ENCODE data around the gene PBX3. TPM values are rescaled to one million over a fixed set of nuclear protein-coding genes. Genes with fewer than 3 reads are reported as not detected.

Gene PBX3
- total RNA-seq, 4 donors from 2014 or later = 25.7 to 71.5 (median 45.1) TPM

DNA sequence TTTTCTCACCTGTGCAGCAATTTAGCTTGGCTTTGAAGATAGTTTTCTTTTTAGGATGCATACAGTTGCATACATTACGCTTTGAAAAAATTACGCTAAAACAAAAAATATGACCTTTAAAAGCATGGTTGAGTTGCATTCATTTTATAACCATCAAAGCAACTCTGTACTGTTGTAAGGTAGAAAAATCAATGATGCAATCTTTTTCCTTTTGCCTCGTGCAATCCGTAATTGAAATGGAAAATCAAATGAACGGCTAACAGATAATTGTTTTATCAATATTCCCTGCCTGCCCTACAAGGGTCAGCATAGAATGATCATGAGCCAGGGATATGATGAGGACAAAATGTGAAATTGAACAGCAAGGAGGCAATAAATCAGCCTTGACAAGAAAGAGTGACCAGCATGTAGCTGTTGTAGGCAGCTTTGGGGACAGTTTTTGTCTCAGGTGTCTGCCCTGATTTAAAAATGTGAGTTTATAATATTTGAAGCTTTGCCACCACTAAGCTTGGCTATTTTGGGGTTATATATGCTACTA lies 98.2 kb downstream of the PBX3 start:
- Histone ChIP-seq H3K9me3 (no peaks in the 10 kb centered on the region), H3K27ac (no peak overlapping the region), H3K4me3 (no peak overlapping the region), H3K27me3 (no peaks in the 10 kb centered on the region), H3K4me1 (peaks cover 2% of the 10 kb centered on the region), H3K36me3 (no peaks in the 10 kb centered on the region)
- DNase-seq (ENCODE audit: low spot score in 2 of 2) = no peak
- WGBS = 92% methylated on average over 5 of the region's 5 CpGs
- TF ChIP-seq POLR2AphosphoS5 (IDR thresholded peaks at IDR 0.05) = no peak
- TF ChIP-seq, protein P1, sequence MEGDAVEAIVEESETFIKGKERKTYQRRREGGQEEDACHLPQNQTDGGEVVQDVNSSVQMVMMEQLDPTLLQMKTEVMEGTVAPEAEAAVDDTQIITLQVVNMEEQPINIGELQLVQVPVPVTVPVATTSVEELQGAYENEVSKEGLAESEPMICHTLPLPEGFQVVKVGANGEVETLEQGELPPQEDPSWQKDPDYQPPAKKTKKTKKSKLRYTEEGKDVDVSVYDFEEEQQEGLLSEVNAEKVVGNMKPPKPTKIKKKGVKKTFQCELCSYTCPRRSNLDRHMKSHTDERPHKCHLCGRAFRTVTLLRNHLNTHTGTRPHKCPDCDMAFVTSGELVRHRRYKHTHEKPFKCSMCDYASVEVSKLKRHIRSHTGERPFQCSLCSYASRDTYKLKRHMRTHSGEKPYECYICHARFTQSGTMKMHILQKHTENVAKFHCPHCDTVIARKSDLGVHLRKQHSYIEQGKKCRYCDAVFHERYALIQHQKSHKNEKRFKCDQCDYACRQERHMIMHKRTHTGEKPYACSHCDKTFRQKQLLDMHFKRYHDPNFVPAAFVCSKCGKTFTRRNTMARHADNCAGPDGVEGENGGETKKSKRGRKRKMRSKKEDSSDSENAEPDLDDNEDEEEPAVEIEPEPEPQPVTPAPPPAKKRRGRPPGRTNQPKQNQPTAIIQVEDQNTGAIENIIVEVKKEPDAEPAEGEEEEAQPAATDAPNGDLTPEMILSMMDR (IDR thresholded peaks at IDR 0.05) = no peak
- TF ChIP-seq POLR2A (IDR thresholded peaks at IDR 0.05) = no peak
- no peak for TF ChIP-seq EP300 (IDR thresholded peaks at IDR 0.05)

GRCh38 chr9:125847735-125848134 lies 100.6 kb downstream of the PBX3 start:
- H3K27ac ChIP-seq = no peak overlapping the region
- H3K36me3 ChIP-seq = no peaks in the 10 kb centered on the region
- H3K9me3 ChIP-seq = no peaks in the 10 kb centered on the region
- no peaks in the 10 kb centered on the region for H3K27me3 ChIP-seq
- TF ChIP-seq EP300 (IDR thresholded peaks at IDR 0.05) (no peak), POLR2A (IDR thresholded peaks at IDR 0.05) (no peak), POLR2AphosphoS5 (IDR thresholded peaks at IDR 0.05) (no peak)
- TF ChIP-seq, protein P1 (IDR thresholded peaks at IDR 0.05) = no peak
- peaks cover 19% of the 10 kb centered on the region for H3K4me1 ChIP-seq
- H3K4me3 ChIP-seq = no peak overlapping the region
- DNase-seq (ENCODE audit: low spot score in 2 of 2) = no peak
- WGBS = 100% methylated on average over 2 of the region's 2 CpGs

- no peaks in the 10 kb centered on the region for H3K36me3 ChIP-seq
- H3K9me3 ChIP-seq = no peaks in the 10 kb centered on the region
- H3K27ac ChIP-seq = no peak overlapping the region
- peaks cover 27% of the 10 kb centered on the region for H3K4me1 ChIP-seq
- no peak overlapping the region for H3K4me3 ChIP-seq
- H3K27me3 ChIP-seq = no peaks in the 10 kb centered on the region
- WGBS = 85% methylated on average over 3 of the region's 3 CpGs
- no peak for DNase-seq (ENCODE audit: low spot score in 2 of 2)
- TF ChIP-seq POLR2AphosphoS5 (IDR thresholded peaks at IDR 0.05) = no peak
- TF ChIP-seq, protein P1 (IDR thresholded peaks at IDR 0.05) = no peak
- TF ChIP-seq EP300 (IDR thresholded peaks at IDR 0.05) = no peak
- no peak for TF ChIP-seq POLR2A (IDR thresholded peaks at IDR 0.05)
These were observed 103.0 kb downstream of the PBX3 start for GRCh38 chr9:125850106-125850632.

GRCh38 chr9:125850763-125851162 lies 103.6 kb downstream of the PBX3 start:
- no peak for DNase-seq (ENCODE audit: low spot score in 2 of 2)
- no peaks in the 10 kb centered on the region for H3K27me3 ChIP-seq
- H3K9me3 ChIP-seq = no peaks in the 10 kb centered on the region
- H3K4me1 ChIP-seq = peaks cover 31% of the 10 kb centered on the region
- TF ChIP-seq POLR2A (IDR thresholded peaks at IDR 0.05) (no peak), EP300 (IDR thresholded peaks at IDR 0.05) (no peak), POLR2AphosphoS5 (IDR thresholded peaks at IDR 0.05) (no peak)
- TF ChIP-seq, protein P1 (IDR thresholded peaks at IDR 0.05) = no peak
- WGBS = 29% methylated on average over 1 of the region's 1 CpG
- no peak overlapping the region for H3K4me3 ChIP-seq
- no peak overlapping the region for H3K27ac ChIP-seq
- no peaks in the 10 kb centered on the region for H3K36me3 ChIP-seq

DNA sequence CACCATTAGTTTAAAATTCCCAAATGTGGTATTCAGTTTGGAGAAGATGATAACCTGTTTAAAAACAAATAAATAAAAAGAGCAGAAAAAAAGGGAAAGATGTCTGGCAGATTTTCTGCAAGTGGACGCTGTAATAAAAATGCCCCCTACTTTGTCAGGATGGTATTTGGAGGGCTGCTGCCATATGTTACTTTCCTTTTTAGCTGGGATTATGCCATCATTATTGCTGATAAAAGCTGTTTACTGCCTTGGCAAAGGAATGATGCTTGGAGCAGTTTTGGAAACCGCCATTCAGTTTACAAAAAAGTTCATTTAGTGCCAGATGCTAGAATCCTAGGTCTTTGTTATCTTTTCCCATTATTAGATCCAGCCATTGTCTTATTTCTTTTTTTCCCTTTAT lies 104.8 kb downstream of the PBX3 start:
- Histone ChIP-seq H3K4me3 (no peak overlapping the region), H3K9me3 (no peaks in the 10 kb centered on the region), H3K27ac (no peak overlapping the region), H3K27me3 (no peaks in the 10 kb centered on the region), H3K4me1 (peaks cover 31% of the 10 kb centered on the region), H3K36me3 (no peaks in the 10 kb centered on the region)
- DNase-seq (ENCODE audit: low spot score in 2 of 2) = no peak
- WGBS = 57% methylated on average over 2 of the region's 2 CpGs
- TF ChIP-seq, protein P1 (IDR thresholded peaks at IDR 0.05) = no peak
- no peak for TF ChIP-seq EP300 (IDR thresholded peaks at IDR 0.05)
- TF ChIP-seq POLR2AphosphoS5 (IDR thresholded peaks at IDR 0.05) = no peak

All from suprapubic skin (tissue), 4 donors.